OCI-M2 (cell line): ENCODE results near the gene SPECC1L.

Experiments
- DNase-seq: peaks from one replicate; lab custom pipeline; 2025; ENCODE audit not compliant: unreplicated experiment; lab: John Stamatoyannopoulos, UW

Gene SPECC1L

GRCh38 chr22:24463071-24463760 is 192.6 kb downstream of the SPECC1L start:
- no peak for DNase-seq

- DNase-seq = no peak
Measured at GRCh38 chr22:24465566-24465965, 194.9 kb downstream of the SPECC1L start.

GRCh38 chr22:24465975-24466374 is 195.3 kb downstream of the SPECC1L start:
- no peak for DNase-seq

- DNase-seq = no peak
Measured at GRCh38 chr22:24466716-24467328, 196.2 kb downstream of the SPECC1L start.

- DNase-seq = no peak
Measured at GRCh38 chr22:24467340-24467739, 196.7 kb downstream of the SPECC1L start.
